HG02981 (cell line): ENCODE results near the gene FAM241A.
"Not testable (repeated sequence)": the region's sequence is repeated elsewhere in the genome, so short reads cannot be mapped to it uniquely, and the experiment has no call there.

Experiments used
- ATAC-seq: cut with Tn5 transposase; IDR thresholded peaks from one replicate; pipeline ENCODE4 v1.9.1; 2021; ENCODE audit warnings: mild to moderate bottlenecking, moderate library complexity; ENCODE audit not compliant: unreplicated experiment

Gene FAM241A

DNA sequence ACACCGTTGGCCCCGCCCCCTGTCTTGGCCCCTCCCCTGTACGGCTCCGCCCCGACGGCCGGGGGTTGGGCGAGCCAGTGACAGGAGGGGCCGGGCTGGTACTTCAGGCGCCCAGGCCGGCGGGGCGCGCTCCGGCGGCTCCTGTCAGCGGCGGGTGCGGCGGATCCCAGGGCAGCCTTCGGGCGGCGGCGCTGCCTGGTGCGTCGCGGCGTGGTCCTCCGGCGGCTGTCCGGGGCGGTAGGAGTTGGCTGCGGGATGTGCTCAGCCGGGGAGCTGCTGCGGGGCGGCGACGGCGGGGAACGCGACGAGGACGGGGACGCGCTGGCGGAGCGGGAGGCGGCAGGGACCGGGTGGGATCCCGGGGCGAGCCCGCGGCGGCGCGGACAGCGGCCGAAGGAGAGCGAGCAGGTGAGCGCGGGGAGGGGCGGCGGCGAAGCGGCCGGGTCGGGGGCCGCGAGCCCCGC is at the start of gene FAM241A:
Gene FAM241A (plus strand): TSS at position 129 of the 464 bp plus-strand sequence. CDS start 127 bp downstream, at position 256.
- ATAC-seq = peak; percentile 92

- no peak for ATAC-seq
Observed at GRCh38 chr4:112098841-112099530, 46.3 kb upstream of the FAM241A start.

DNA sequence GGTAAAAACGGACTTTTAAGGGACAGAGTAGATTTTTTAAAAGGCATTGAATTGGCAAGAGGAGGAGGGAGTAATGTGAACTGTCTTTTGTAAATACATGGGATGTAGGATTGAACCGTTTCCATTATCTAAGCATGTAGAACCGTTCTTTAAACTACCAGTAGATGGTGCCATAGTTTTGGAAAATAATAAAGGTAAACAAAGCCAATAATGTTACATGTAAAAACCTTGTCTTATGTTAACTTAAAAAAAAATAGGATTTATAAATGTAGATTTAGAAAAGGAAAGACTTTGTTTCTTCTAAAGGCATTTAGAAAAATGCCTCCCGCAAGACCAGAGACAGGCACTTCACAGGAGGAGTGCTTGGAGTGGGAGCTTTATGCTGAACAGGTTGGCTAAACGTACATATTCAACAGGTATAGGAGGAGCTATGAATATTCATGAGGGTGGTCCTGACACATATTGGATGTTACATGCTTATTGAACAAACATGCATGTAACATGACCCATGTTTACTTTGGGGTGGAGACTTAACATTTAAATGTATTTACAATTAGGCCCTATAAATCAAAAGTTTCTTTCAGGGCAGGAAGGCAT is 45.5 kb upstream of the FAM241A start:
- peak; percentile 71 for ATAC-seq

GRCh38 chr4:112102875-112103370 is 42.3 kb upstream of the FAM241A start:
- ATAC-seq = no peak

- no peak for ATAC-seq
Observed at GRCh38 chr4:112105201-112105969, 39.9 kb upstream of the FAM241A start.

- ATAC-seq = peak; percentile 76
Observed at GRCh38 chr4:112109360-112110058, 35.7 kb upstream of the FAM241A start.

DNA sequence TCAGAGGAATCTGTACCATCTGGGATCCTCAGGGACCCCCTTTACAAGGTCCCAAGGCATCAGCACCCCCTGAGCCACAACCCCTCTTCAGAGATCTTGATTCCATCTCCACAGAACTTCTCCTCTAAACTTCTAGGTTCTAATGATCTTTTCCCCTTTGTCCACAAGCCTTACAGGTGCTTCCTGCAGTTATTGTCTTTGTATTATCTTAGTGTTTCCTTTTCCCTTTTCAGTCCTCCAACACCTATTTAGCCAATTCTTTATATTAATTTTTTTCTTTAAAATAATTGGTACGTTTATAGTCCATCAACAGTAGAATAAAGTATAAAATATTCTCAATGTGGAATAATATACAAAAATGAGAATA is 35.2 kb upstream of the FAM241A start:
- peak; percentile 16 for ATAC-seq

DNA sequence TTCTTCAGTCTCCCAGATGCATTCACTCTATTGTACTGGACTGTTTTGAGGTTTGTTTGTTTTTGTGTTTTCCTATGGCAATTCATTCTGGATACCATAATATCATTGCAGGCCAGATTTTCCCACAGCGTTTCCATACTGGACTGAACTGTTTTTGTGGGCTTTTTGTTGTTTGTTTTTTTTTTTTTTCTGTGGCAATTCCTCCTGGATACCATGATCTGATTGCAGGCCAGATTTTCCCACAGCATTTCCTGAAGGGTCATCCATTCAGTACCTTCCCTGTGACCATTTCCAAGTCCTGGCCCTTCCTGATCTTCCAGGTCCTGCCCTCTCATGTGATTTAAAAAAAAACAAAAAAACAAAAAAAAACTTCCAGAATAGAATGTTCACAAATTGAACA is 33.9 kb upstream of the FAM241A start:
- ATAC-seq = no peak

GRCh38 chr4:112112095-112112494 is 33.2 kb upstream of the FAM241A start:
- not testable (repeated sequence) for ATAC-seq

DNA sequence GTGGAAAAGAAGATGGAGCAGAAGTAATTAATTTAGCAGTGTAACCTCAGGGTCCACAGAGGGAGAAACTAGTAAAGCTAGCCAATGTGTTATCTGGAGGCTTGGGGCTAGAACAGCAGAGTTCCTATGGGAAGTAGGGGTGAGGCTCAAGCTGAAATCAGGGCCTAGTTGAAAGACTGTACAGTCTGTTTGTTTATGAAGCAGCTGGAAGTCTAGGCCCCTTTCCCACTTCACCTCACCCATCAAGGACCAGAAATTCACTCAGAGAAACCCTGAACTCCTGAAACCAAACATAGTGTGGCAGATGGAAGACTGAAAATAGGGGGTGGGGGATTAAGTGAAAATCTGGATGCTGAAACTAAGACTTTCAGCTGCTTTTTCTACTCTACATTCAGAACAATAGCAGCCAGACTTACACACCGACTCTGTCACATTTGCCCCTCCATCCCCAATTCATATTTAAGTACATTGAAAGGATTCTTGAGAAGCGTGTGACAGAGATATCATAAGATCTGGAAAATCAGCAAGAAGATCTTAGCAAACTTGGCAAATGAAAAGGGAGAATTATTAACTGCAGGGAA is 32.6 kb upstream of the FAM241A start:
- ATAC-seq = no peak

GRCh38 chr4:112113864-112114263 is 31.4 kb upstream of the FAM241A start:
- ATAC-seq = no peak

DNA sequence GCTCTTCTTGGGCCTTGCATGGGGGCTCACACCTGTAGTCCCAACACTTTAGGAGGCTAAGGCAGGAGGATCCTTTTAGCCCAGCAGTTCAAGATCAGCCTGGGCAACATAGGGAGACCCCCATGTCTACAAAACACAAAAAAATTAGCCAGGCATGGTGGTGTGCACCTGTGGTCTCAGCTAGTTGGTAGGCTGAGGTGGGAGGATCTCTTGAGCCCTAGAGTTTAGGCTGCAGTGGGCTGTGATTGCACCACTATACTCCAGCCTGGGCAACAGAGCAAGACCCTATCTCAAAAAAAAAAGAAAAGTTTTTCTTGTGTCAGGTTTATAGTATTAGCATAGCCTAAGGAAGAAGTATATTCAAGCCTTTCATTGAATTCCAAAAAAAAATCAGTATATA is 30.8 kb upstream of the FAM241A start:
- no peak for ATAC-seq

DNA sequence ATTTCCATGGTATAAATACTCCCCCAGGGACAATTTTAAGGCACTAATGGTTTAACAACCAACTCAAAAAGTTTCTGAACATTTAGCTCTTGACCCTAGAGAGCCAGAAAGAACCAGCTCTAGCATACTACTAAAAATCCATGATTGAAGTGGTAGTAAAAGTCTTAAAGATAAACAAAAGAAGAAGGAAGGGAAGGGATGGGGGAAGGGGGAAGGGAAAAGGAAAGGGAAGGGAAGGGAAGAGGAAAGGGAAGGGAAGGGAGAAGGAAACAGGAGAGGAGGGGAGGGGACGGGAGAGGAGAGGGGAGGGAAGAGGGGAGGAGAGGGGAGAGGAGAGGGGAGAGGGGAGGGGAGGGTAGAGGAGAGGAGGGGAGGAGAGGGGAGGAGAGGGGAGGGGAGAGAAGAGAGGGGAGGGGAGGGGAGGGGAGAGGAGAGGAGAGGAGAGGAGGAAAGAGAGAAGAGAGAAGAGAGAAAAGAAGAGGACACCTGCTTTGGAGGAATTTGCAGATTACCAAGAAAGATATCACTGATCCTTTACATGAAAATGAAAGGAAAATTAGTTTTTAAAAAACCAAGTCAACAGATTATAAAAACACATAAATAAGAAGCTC is 26.4 kb upstream of the FAM241A start:
- ATAC-seq = no peak

DNA sequence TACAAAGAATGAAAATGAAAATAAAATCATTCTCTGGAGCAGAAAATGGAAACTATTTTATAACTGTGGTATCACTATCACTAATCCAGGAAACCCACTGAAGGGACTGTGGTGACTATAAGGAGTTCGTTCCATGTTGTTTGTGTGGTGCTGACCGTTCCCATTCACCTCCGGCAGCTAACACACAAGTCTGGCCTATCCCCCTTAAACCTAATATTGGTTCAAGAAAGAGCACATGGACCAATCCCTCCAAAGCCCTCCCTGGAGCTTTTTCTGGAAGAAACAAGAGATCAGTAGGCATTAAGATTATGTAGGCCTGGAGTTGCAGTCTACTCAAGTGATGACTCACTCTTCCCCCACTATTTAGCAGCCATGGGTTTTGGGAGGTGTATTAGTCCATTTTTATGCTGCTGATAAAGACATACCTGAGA is 25.9 kb upstream of the FAM241A start:
- peak; percentile 94 for ATAC-seq

- ATAC-seq = no peak
Observed at GRCh38 chr4:112120021-112120420, 25.2 kb upstream of the FAM241A start.

DNA sequence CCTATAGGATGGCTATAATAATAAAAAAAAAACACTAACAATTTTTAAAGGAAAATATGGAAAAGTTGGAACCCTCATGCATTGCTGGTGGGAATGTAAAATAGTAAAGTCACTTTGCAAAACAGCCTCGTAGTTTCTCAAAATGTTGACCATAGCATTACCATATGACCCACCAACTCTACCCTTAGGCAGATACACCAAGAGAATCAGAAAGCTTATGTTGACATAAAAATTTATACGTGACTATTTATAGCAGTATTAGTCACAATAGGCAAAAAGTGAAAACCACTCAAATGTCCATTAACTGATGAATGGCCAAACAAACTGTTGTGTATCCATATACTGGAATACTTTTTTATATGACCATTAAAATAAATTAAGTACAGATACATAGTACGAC is 19.8 kb upstream of the FAM241A start:
- ATAC-seq = no peak

DNA sequence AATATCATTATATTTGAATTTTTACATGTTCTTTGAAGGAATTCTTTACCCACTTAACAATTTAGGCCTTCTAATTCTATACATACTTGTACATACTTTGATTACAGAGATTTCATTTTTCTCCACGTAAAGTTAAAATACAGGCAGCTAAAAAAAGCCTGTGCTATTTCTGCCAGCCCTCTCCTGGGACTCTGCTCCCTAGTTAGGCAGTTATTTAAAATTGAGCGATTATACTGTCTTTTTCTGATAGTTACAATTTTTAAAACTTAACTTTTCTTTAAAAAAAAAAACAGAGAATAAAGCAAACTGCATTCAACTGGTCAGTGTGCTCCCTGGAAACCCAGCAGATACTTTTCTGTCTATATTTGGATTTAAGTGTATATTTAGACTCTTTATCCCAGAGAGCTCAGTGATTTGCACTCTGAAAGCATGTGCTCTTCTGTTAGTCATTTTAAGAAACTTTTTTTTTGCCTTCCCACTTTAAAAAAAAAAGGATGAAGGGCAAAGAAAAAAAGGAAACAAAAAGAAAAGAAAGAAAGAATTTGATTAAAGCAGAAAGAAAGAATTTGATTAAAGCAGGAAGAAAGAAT is 18.1 kb upstream of the FAM241A start:
- no peak for ATAC-seq

DNA sequence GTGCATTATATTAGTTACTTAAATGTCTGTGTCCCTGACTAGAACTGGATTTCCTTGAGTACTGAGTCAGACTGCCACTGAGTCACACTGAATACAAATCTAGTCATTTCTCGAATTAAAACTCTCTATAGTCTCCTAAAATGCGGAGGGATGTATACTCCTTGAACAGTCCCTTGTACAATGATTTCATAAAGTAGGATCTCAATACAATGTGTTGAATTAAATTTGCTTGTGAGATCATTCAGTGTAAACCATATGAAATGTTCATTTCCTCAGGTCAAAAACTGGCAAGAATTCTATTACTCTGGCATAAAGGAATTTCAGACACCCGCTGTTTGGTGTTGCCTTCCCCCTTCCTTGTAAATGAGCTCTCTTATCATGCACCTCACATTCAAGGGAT is 17.5 kb upstream of the FAM241A start:
- ATAC-seq = no peak

- ATAC-seq = peak; percentile 61
Observed at GRCh38 chr4:112128452-112128851, 16.8 kb upstream of the FAM241A start.

- no peak for ATAC-seq
Observed at GRCh38 chr4:112130906-112131305, 14.3 kb upstream of the FAM241A start.
